ENCODE measurements around the gene SH3PXD2B. TPM values are rescaled to one million over a fixed set of nuclear protein-coding genes. Genes with fewer than 3 reads are reported as not detected.

Gene SH3PXD2B
- total RNA-seq, 1 donor from 2014 or later: 62.4 TPM

DNA sequence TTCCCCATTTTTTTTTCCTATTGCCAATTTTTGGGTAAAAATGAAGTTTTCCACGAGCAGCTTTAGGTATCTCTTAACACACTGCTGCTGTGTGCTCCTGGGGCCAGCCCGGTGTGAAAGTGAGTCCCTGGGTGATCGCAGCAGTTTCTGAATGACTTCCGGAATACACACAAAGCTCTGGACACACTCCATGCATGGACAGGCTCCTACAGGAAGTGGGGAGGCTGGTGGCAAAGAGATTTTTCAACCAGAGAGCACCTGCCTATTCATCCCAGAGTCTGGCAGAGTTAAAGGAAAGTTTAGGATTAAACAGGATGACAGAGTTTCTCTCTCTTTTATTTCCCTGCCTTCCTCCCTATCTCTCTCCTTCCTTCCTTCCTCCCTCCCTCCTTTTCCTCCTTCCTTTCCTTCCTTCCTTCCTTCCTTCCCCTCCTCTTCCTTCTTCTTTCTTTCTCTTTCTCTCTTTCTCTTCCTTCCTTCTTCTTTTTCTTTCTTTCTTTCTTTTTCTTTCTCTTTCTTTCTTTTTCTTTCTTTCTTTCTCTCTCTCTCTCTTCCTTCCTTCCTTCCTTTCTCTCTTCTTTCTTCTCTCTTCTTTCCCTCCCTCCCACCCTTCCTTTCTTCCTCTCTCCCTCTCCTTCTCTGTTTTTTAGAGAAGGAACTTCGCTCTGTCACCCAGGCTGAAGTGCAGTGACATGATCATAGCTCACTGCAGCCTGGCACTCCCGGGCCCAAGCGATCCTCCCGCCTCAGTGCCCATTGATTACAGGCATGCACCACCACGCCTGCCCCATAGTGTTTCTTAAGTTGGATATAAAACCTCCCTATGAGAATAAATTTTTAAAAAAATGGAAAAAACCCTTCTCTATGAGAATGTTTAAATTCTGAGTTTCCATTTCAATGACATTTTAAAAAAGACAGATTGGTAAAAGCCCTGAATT is 132.0 kb downstream of the SH3PXD2B start:
- H3K36me3 ChIP-seq (ENCODE audit: control insufficient read depth, insufficient read depth, low read length): no peaks in the 10 kb centered on the region
- H3K27me3 ChIP-seq (ENCODE audit: control insufficient read depth, insufficient read depth, low read length): no peaks in the 10 kb centered on the region
- H3K4me3 ChIP-seq (ENCODE audit: low read depth, low read length): no peak overlapping the region
- no peak for TF ChIP-seq CTCF (IDR thresholded peaks at IDR 0.05; ENCODE audit: insufficient read depth, low read length, poor library complexity, severe bottlenecking)
- DNase-seq (ENCODE audit: low read depth): peak; percentile 39

GRCh38 chr5:172321593-172321992 is 132.7 kb downstream of the SH3PXD2B start:
- TF ChIP-seq CTCF (IDR thresholded peaks at IDR 0.05; ENCODE audit: insufficient read depth, low read length, poor library complexity, severe bottlenecking): no peak
- no peaks in the 10 kb centered on the region for H3K27me3 ChIP-seq (ENCODE audit: control insufficient read depth, insufficient read depth, low read length)
- no peak overlapping the region for H3K4me3 ChIP-seq (ENCODE audit: low read depth, low read length)
- H3K36me3 ChIP-seq (ENCODE audit: control insufficient read depth, insufficient read depth, low read length): no peaks in the 10 kb centered on the region
- no peak for DNase-seq (ENCODE audit: low read depth)

- no peak for TF ChIP-seq CTCF (IDR thresholded peaks at IDR 0.05; ENCODE audit: insufficient read depth, low read length, poor library complexity, severe bottlenecking)
- Histone ChIP-seq H3K4me3 (ENCODE audit: low read depth, low read length) (no peak overlapping the region), H3K36me3 (ENCODE audit: control insufficient read depth, insufficient read depth, low read length) (no peaks in the 10 kb centered on the region), H3K27me3 (ENCODE audit: control insufficient read depth, insufficient read depth, low read length) (no peaks in the 10 kb centered on the region)
- DNase-seq (ENCODE audit: low read depth): no peak
Observed at GRCh38 chr5:172319708-172320441, 134.4 kb downstream of the SH3PXD2B start.

GRCh38 chr5:172315587-172316493 is 138.5 kb downstream of the SH3PXD2B start:
- no peak for DNase-seq (ENCODE audit: low read depth)
- Histone ChIP-seq H3K4me3 (ENCODE audit: low read depth, low read length) (no peak overlapping the region), H3K27me3 (ENCODE audit: control insufficient read depth, insufficient read depth, low read length) (no peaks in the 10 kb centered on the region), H3K36me3 (ENCODE audit: control insufficient read depth, insufficient read depth, low read length) (no peaks in the 10 kb centered on the region)
- TF ChIP-seq CTCF (IDR thresholded peaks at IDR 0.05; ENCODE audit: insufficient read depth, low read length, poor library complexity, severe bottlenecking): no peak

- no peak for TF ChIP-seq CTCF (IDR thresholded peaks at IDR 0.05; ENCODE audit: insufficient read depth, low read length, poor library complexity, severe bottlenecking)
- DNase-seq (ENCODE audit: low read depth): no peak
- no peak overlapping the region for H3K4me3 ChIP-seq (ENCODE audit: low read depth, low read length)
- H3K27me3 ChIP-seq (ENCODE audit: control insufficient read depth, insufficient read depth, low read length): no peaks in the 10 kb centered on the region
- H3K36me3 ChIP-seq (ENCODE audit: control insufficient read depth, insufficient read depth, low read length): no peaks in the 10 kb centered on the region
Observed at GRCh38 chr5:172313915-172314314, 140.4 kb downstream of the SH3PXD2B start.

All from kidney epithelial cell (primary cell).